SK-N-SH (cell line): ENCODE results near the gene CLCN1. TPM values are rescaled to one million over a fixed set of nuclear protein-coding genes. Genes with fewer than 3 reads are reported as not detected.

Source experiments
- CTCF ChIA-PET: fragments of 300-600, 350-600 bp; formaldehyde crosslinking; extraction: SDS; loops from one replicate; lab custom pipeline; 2021; lab: Yijun Ruan, JAX
- POLR2A ChIA-PET: fragments of 350-600 bp; sonication (Branson Sonifier 250); formaldehyde crosslinking; extraction: SDS; loops from one replicate; lab custom pipeline; 2020; ENCODE audit warnings: antibody characterized with exemption, inconsistent platforms; lab: Yijun Ruan, JAX
- DNase-seq: peaks from one replicate; pipeline ENCODE4 v3.0.0; 2012
- H2AFZ ChIP-seq: fragments of 200-600 bp; sonication (generic); 2 replicates; pipeline ENCODE4 v1.8.1; 2016; ENCODE audit warnings: antibody characterized with exemption, mild to moderate bottlenecking, low read depth
- H3F3A ChIP-seq: fragments of 200-600 bp; sonication (generic); replicated peaks from 2 replicates; pipeline ENCODE3; 2016; ENCODE audit warnings: antibody characterized with exemption, mild to moderate bottlenecking; ENCODE audit not compliant: insufficient read depth
- H3K27ac ChIP-seq, 2 experiments: fragments of 200-500 bp in 1 of 2; fragments of 200-600 bp in 1 of 2; sonication (Bioruptor generic) in 1 of 2; sonication (generic), shearing (Covaris generic) in 1 of 2; 2 replicates each; pipeline versions ENCODE4 v1.5.1 to v1.6.1; 2014 to 2016; ENCODE audit warnings: low read depth in 2 of 2, inconsistent platforms in 1 of 2, low read length in 1 of 2, mild to moderate bottlenecking in 1 of 2, mixed read lengths in 1 of 2
- H3K27me3 ChIP-seq: fragments of 200-600 bp; sonication (generic), shearing (Covaris generic); 2 replicates; pipeline ENCODE4 v1.6.1; 2016; ENCODE audit warnings: mixed run types; ENCODE audit not compliant: insufficient read depth
- H3K36me3 ChIP-seq, 2 experiments: fragments of 200-500 bp in 1 of 2; fragments of 200-600 bp in 1 of 2; sonication (Bioruptor generic) in 1 of 2; sonication (generic) in 1 of 2; replicated peaks in 1 of 2; 2 replicates each; pipeline versions ENCODE3 to v1.5.1; 2014 to 2016; ENCODE audit warnings: low read length in 1 of 2, mild to moderate bottlenecking in 1 of 2; ENCODE audit not compliant: insufficient read depth in 2 of 2, control insufficient read depth in 1 of 2
- H3K4me1 ChIP-seq, 2 experiments: fragments of 200-500 bp in 1 of 2; fragments of 200-600 bp in 1 of 2; sonication (Bioruptor generic) in 1 of 2; sonication (generic), shearing (Covaris generic) in 1 of 2; 2 replicates each; pipeline versions ENCODE4 v1.5.1 to v1.6.1; 2014 to 2016; ENCODE audit warnings: low read depth in 1 of 2, low read length in 1 of 2, mixed run types in 1 of 2; ENCODE audit not compliant: insufficient read depth in 2 of 2, control insufficient read depth in 1 of 2
- H3K4me2 ChIP-seq: fragments of 200-600 bp; sonication (generic), shearing (Covaris generic); 2 replicates; pipeline ENCODE4 v1.6.1; 2017; ENCODE audit warnings: mixed run types
- H3K4me3 ChIP-seq, 2 experiments: fragments of 200-500 bp in 1 of 2; fragments of 200-600 bp in 1 of 2; sonication (Bioruptor generic) in 1 of 2; sonication (generic), shearing (Covaris generic) in 1 of 2; 2 replicates each; pipeline versions ENCODE4 v1.5.1 to v1.8.1; 2014 to 2016; ENCODE audit warnings: low read depth in 2 of 2, inconsistent platforms in 1 of 2, low read length in 1 of 2, mild to moderate bottlenecking in 1 of 2, mixed read lengths in 1 of 2, moderate library complexity in 1 of 2
- H3K79me2 ChIP-seq: fragments of 200-600 bp; sonication (generic); 2 replicates; pipeline ENCODE4 v1.8.1; 2017; ENCODE audit warnings: mild to moderate bottlenecking; ENCODE audit not compliant: insufficient read depth
- H3K9ac ChIP-seq: fragments of 200-600 bp; sonication (generic); 2 replicates; pipeline ENCODE4 v1.6.1; 2017; ENCODE audit warnings: mixed run types
- H3K9me2 ChIP-seq: fragments of 200-600 bp; sonication (generic); 2 replicates; pipeline ENCODE4 v1.6.1; 2017; ENCODE audit warnings: mixed run types
- H3K9me3 ChIP-seq: fragments of 200-600 bp; sonication (generic); 2 replicates; pipeline ENCODE4 v1.6.1; 2017; ENCODE audit warnings: mixed run types, mild to moderate bottlenecking, moderate library complexity
- H4K20me1 ChIP-seq: fragments of 200-600 bp; sonication (generic); 2 replicates; pipeline ENCODE4 v1.6.1; 2017; ENCODE audit warnings: mild to moderate bottlenecking, mixed run types; ENCODE audit not compliant: insufficient read depth
- EP300 ChIP-seq, 2 experiments: IDR thresholded peaks; 2 replicates each; pipeline versions ENCODE4 v1.4.0 to v1.6.1; 2012; ENCODE audit warnings: borderline replicate concordance in 1 of 2, low read depth in 1 of 2, low read length in 1 of 2
- GABPA ChIP-seq: IDR thresholded peaks from 2 replicates; pipeline ENCODE4 v1.4.0; 2012; ENCODE audit warnings: low read depth, mild to moderate bottlenecking
- GATA2 ChIP-seq: sonication (generic); formaldehyde crosslinking; IDR thresholded peaks from 2 replicates; pipeline ENCODE4 v1.5.0; 2020; ENCODE audit warnings: mild to moderate bottlenecking, missing genetic modification reagents
- JUND ChIP-seq: IDR thresholded peaks from 2 replicates; pipeline ENCODE4 v1.4.0; 2012
- NFIC ChIP-seq: IDR thresholded peaks from 2 replicates; pipeline ENCODE4 v1.4.0; 2012; ENCODE audit warnings: borderline replicate concordance
- PBX3 ChIP-seq: IDR thresholded peaks from 2 replicates; pipeline ENCODE4; 2012
- POLR2AphosphoS5 ChIP-seq: IDR thresholded peaks from 2 replicates; pipeline ENCODE4 v1.6.1; 2012; ENCODE audit warnings: low read depth, low read length
- REST ChIP-seq: IDR thresholded peaks from 2 replicates; pipeline ENCODE4 v1.6.1; 2012; ENCODE audit warnings: mild to moderate bottlenecking, low read depth, low read length, moderate library complexity
- RFX5 ChIP-seq: IDR thresholded peaks from 2 replicates; pipeline ENCODE4 v1.6.1; 2012; ENCODE audit warnings: mild to moderate bottlenecking, improper control_type of control experiment, low read length
- TEAD4 ChIP-seq: IDR thresholded peaks from 2 replicates; pipeline ENCODE4 v1.4.0; 2012; ENCODE audit warnings: mild to moderate bottlenecking, borderline replicate concordance; ENCODE audit not compliant: insufficient read depth
- USF1 ChIP-seq: IDR thresholded peaks from 2 replicates; pipeline ENCODE4 v1.4.0; 2012; ENCODE audit warnings: low read depth, borderline replicate concordance
- USF2 ChIP-seq: fragments of 150-350 bp; IDR thresholded peaks from 2 replicates; pipeline ENCODE4 v1.6.1; 2017; ENCODE audit warnings: antibody characterized with exemption, low read length, low read depth, borderline replicate concordance
- YY1 ChIP-seq: IDR thresholded peaks from 2 replicates; pipeline ENCODE4 v1.4.0; 2012; ENCODE audit warnings: low read depth, mild to moderate bottlenecking
- ZBTB33 ChIP-seq: IDR thresholded peaks from 2 replicates; pipeline ENCODE4 v1.4.0; 2012; ENCODE audit warnings: low read depth, borderline replicate concordance
- WGBS: methylation state at CpG from one replicate; pipeline ENCODE4 v1.1.6; 2017; ENCODE audit warnings: low lambda C conversion rate; 5-methylcytosine and 5-hydroxymethylcytosine counted together
- polyA plus RNA-seq, 3 experiments: library from polyadenylated mRNA; depleted of rRNA; stranded (reverse); fragments of >200 nt; gene quantifications; 2 replicates each; pipeline ENCODE4 v1.2.3, GENCODE V29; 2012

Gene CLCN1
- polyA plus RNA-seq, 1 of the 3 experiments (the other 2 are of a cell fraction): 0.12 TPM

GRCh38 chr7:143363016-143363937 lies 47.4 kb downstream of the CLCN1 start:
- Histone ChIP-seq H4K20me1 (no peaks in the 10 kb centered on the region), H3K27me3 (no peaks in the 10 kb centered on the region), H3K4me1 (peaks cover under 1 to 10% of the 10 kb centered on the region in 2 experiments; a peak in 2 of 4 replicates)
- CTCF ChIA-PET: interaction anchor here (1.5 to 3.4 kb wide), 3 partner anchors 10 to 123 kb away, joined by 3 to 17 read pairs (median 13); no protein-coding TSS in a partner anchor
- no peak for TF ChIP-seq GABPA
- no peak for TF ChIP-seq GATA2 (CRISPR knock-in tag)
- TF ChIP-seq ZBTB33: no peak
- no peak for TF ChIP-seq TEAD4
- TF ChIP-seq, all 33 proteins: peak for 0
- Histone ChIP-seq H3K9me2 (no peaks in the 10 kb centered on the region), H3K27ac (no peak overlapping the region), H3K9me3 (no peaks in the 10 kb centered on the region), H3K4me3 (peak overlapping the region; percentile 73 to 82), H3K9ac (peak overlapping the region; percentile 43; the same call in 1 of the 2 replicates), H2AFZ (peak overlapping the region; percentile 72), H3F3A (peaks cover 9% of the 10 kb centered on the region), H3K4me2 (peak overlapping the region; percentile 84), H3K79me2 (no peaks in the 10 kb centered on the region), H3K36me3 (peaks cover 0 to 9% of the 10 kb centered on the region in 2 experiments)
- no peak for DNase-seq
- POLR2A ChIA-PET: interaction anchor here (0.6 kb wide), 1 partner anchor 17 kb away, joined by 5 read pairs; no protein-coding TSS in a partner anchor
- 58% methylated on average over 19 of the region's 19 CpGs for WGBS

- 70% methylated on average over 4 of the region's 4 CpGs for WGBS
- Histone ChIP-seq H3K9ac (no peak overlapping the region), H3K36me3 (no peaks in the 10 kb centered on the region), H4K20me1 (no peaks in the 10 kb centered on the region), H3K9me2 (no peaks in the 10 kb centered on the region), H3K4me3 (no peak overlapping the region), H3F3A (peaks cover 15% of the 10 kb centered on the region), H3K27me3 (no peaks in the 10 kb centered on the region), H3K4me2 (no peak overlapping the region; the same call in 1 of the 2 replicates), H3K79me2 (no peaks in the 10 kb centered on the region), H3K9me3 (no peaks in the 10 kb centered on the region), H3K27ac (no peak overlapping the region), H2AFZ (no peak overlapping the region), H3K4me1 (peaks cover 8 to 16% of the 10 kb centered on the region in 2 experiments; a peak in 3 of 4 replicates)
- ChIA-PET POLR2A (no interaction called here), CTCF (interaction anchor here (1.0 to 3.3 kb wide), 3 partner anchors 12 to 127 kb away, joined by 3 to 29 read pairs (median 12); partner anchors contain the start of gene ZYX)
- peak; percentile 40 for DNase-seq
- TF ChIP-seq NFIC: peak; percentile 69
- TF ChIP-seq EP300 (IDR thresholded peaks at IDR 0.05; ENCODE audit: borderline replicate concordance in 1 of 2, low read depth in 1 of 2, low read length in 1 of 2): no peak; a peak in 1 of 4 replicates
- TF ChIP-seq RFX5: no peak
- TF ChIP-seq USF2: no peak
- peak; percentile 43 for TF ChIP-seq JUND
- no peak for TF ChIP-seq REST
- no peak for TF ChIP-seq USF1
- no peak for TF ChIP-seq YY1
- peak; percentile 29; the same call in 1 of the 2 replicates for TF ChIP-seq POLR2AphosphoS5
- peak; percentile 62; the same call in 1 of the 2 replicates for TF ChIP-seq PBX3
These were observed 52.1 kb downstream of the CLCN1 start for GRCh38 chr7:143367972-143368371.
